ENCODE measurements around the gene GNB3. TPM values are rescaled to one million over a fixed set of nuclear protein-coding genes. Genes with fewer than 3 reads are reported as not detected.

The GNB3 gene
- total RNA-seq, 1 experiment from 2014 or later = 8.7 TPM

DNA sequence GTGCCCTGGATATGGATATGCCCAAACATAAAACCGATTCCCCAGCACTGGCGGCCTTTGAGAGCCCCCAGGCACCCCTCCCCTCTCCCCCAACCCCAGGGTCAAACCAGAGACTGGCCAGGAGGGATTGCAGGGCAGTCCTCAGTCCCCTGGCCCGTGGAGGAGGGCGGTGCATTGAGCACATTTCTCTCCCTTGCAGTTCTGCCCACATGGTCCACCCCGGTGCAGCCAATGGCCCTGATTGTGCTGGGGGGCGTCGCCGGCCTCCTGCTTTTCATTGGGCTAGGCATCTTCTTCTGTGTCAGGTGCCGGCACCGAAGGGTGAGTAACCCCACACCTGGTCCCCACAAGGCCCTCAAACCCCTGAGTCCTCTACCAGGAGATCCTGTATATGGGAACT is 22.5 kb upstream of the GNB3 start:
- no peak for DNase-seq (ENCODE audit: low read depth, low spot score)
- no peak overlapping the region for H3K9ac ChIP-seq (ENCODE audit: low read length)
- ATAC-seq = no peak
- no peak overlapping the region for H3K4me3 ChIP-seq (replicated peaks in 1 of 2; ENCODE audit: low read depth in 1 of 2, low read length in 2 of 2)
- ChIA-PET RAD21 (ENCODE audit: low non-redundant PET in 1 of 2, low total read pairs in 2 of 2, uncharacterized antibody in 2 of 2, unreplicated experiment in 2 of 2) (no interaction called here), CTCF (no interaction called here), POLR2A (no interaction called here)
- BruUV-seq (replicated peaks) = no TSS peak
- no peak overlapping the region for H2AFZ ChIP-seq (ENCODE audit: low read depth, low read length, poor library complexity, severe bottlenecking)
- no peaks in the 10 kb centered on the region for H4K20me1 ChIP-seq (ENCODE audit: insufficient read depth)
- H3K79me2 ChIP-seq (ENCODE audit: insufficient read depth, low read length) = no peaks in the 10 kb centered on the region
- H3K9me3 ChIP-seq (ENCODE audit: control insufficient read depth in 1 of 2, insufficient read depth in 1 of 2, low read depth in 1 of 2, low read length in 2 of 2) = no peaks in the 10 kb centered on the region
- peaks cover 13 to 20% of the 10 kb centered on the region in 2 experiments for H3K4me1 ChIP-seq (ENCODE audit: control insufficient read depth in 1 of 2, insufficient read depth in 2 of 2, low read length in 2 of 2)
- no peaks in the 10 kb centered on the region for H3K9me2 ChIP-seq (ENCODE audit: insufficient read depth)
- TF ChIP-seq SP1 (IDR thresholded peaks at IDR 0.05; ENCODE audit: low read depth) (no peak), POLR2AphosphoS5 (IDR thresholded peaks at IDR 0.05; ENCODE audit: low read depth, low read length) (no peak), EZH2 (IDR thresholded peaks at IDR 0.05) (no peak), POLR2A (IDR thresholded peaks at IDR 0.05; ENCODE audit: borderline replicate concordance, extremely low read depth, insufficient read depth, insufficient read length) (no peak), ELF1 (IDR thresholded peaks at IDR 0.05; ENCODE audit: borderline replicate concordance, low read depth) (no peak), TCF7L2 (IDR thresholded peaks at IDR 0.05; ENCODE audit: borderline replicate concordance, extremely low read depth, insufficient read depth, insufficient read length) (no peak), ZNF274 (IDR thresholded peaks at IDR 0.05; ENCODE audit: low read depth, low read length) (no peak), CBX3 (IDR thresholded peaks at IDR 0.05; ENCODE audit: low read depth) (no peak), SIN3A (IDR thresholded peaks at IDR 0.05; ENCODE audit: low read depth) (no peak), JUND (IDR thresholded peaks at IDR 0.05) (no peak), ZBTB33 (IDR thresholded peaks at IDR 0.05; ENCODE audit: extremely low read depth, insufficient replicate concordance, low read length) (no peak), ATF3 (IDR thresholded peaks at IDR 0.05) (no peak), SRF (IDR thresholded peaks at IDR 0.05; ENCODE audit: low read depth) (no peak)
- TF ChIP-seq, protein P1, sequence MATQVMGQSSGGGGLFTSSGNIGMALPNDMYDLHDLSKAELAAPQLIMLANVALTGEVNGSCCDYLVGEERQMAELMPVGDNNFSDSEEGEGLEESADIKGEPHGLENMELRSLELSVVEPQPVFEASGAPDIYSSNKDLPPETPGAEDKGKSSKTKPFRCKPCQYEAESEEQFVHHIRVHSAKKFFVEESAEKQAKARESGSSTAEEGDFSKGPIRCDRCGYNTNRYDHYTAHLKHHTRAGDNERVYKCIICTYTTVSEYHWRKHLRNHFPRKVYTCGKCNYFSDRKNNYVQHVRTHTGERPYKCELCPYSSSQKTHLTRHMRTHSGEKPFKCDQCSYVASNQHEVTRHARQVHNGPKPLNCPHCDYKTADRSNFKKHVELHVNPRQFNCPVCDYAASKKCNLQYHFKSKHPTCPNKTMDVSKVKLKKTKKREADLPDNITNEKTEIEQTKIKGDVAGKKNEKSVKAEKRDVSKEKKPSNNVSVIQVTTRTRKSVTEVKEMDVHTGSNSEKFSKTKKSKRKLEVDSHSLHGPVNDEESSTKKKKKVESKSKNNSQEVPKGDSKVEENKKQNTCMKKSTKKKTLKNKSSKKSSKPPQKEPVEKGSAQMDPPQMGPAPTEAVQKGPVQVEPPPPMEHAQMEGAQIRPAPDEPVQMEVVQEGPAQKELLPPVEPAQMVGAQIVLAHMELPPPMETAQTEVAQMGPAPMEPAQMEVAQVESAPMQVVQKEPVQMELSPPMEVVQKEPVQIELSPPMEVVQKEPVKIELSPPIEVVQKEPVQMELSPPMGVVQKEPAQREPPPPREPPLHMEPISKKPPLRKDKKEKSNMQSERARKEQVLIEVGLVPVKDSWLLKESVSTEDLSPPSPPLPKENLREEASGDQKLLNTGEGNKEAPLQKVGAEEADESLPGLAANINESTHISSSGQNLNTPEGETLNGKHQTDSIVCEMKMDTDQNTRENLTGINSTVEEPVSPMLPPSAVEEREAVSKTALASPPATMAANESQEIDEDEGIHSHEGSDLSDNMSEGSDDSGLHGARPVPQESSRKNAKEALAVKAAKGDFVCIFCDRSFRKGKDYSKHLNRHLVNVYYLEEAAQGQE (IDR thresholded peaks at IDR 0.05; ENCODE audit: low read depth) = no peak
- TF ChIP-seq, protein P2, sequence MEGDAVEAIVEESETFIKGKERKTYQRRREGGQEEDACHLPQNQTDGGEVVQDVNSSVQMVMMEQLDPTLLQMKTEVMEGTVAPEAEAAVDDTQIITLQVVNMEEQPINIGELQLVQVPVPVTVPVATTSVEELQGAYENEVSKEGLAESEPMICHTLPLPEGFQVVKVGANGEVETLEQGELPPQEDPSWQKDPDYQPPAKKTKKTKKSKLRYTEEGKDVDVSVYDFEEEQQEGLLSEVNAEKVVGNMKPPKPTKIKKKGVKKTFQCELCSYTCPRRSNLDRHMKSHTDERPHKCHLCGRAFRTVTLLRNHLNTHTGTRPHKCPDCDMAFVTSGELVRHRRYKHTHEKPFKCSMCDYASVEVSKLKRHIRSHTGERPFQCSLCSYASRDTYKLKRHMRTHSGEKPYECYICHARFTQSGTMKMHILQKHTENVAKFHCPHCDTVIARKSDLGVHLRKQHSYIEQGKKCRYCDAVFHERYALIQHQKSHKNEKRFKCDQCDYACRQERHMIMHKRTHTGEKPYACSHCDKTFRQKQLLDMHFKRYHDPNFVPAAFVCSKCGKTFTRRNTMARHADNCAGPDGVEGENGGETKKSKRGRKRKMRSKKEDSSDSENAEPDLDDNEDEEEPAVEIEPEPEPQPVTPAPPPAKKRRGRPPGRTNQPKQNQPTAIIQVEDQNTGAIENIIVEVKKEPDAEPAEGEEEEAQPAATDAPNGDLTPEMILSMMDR (IDR thresholded peaks at IDR 0.05 in 2 of 3, conservative IDR thresholded peaks at IDR 0.05 in 1 of 3; ENCODE audit: borderline replicate concordance in 1 of 3, insufficient read depth in 1 of 3, low read depth in 2 of 3, low read length in 2 of 3) = no peak
- peaks cover 6% of the 10 kb centered on the region; the same call in 1 of the 2 replicates for H3K27me3 ChIP-seq (ENCODE audit: insufficient read depth, low read length)
- H3K36me3 ChIP-seq (ENCODE audit: control insufficient read depth in 1 of 2, insufficient read depth in 2 of 2, low read length in 2 of 2) = no peaks in the 10 kb centered on the region
- no peak overlapping the region for H3K27ac ChIP-seq (ENCODE audit: low read depth, low read length)
- intact Hi-C loops (cut with micrococcal nuclease) = no loop called here
- no peak overlapping the region for H3K4me2 ChIP-seq (ENCODE audit: low read length)

Measured in HCT116 (cell line).